Pericardium fibroblast (primary cell): ENCODE data around the gene DNAJC10. TPM values are rescaled to one million over a fixed set of nuclear protein-coding genes. Genes with fewer than 3 reads are reported as not detected.

Source experiments
- total RNA-seq: library from RNA; depleted of rRNA; stranded (reverse); fragments of >200 nt; gene quantifications from 2 replicates; pipeline ENCODE4 v1.2.3, GENCODE V29; 2015

The DNAJC10 gene
- total RNA-seq, result 67.1 and 100 TPM in 2 replicates

GRCh38 chr2:182715892-182716649, at the start of gene DNAJC10:
Gene DNAJC10, plus strand, starts transcription at chr2:182716257. Its CDS starts 1,830 bp downstream, at chr2:182718087.

Other genes starting within 250 kb of the DNAJC10 start
- 0.60 and 0.82 TPM in 2 replicates for gene FRZB, start 150.4 kb downstream of the DNAJC10 start, total RNA-seq